SU-DHL-6 (cell line): Measurements from ENCODE around the gene FAM13C.

Experiments
- H2AFZ ChIP-seq: fragments of 200-600 bp; sonication (generic); 2 replicates; pipeline ENCODE4 v1.6.1; 2014; ENCODE audit warnings: low read depth, mild to moderate bottlenecking, moderate library complexity, mixed read lengths, antibody characterized with exemption, low read length; ENCODE audit not compliant: severe bottlenecking
- H3F3A ChIP-seq: fragments of 200-600 bp; shearing (Covaris generic); 2 replicates; pipeline ENCODE4 v1.6.0; 2016; ENCODE audit warnings: antibody characterized with exemption, mild to moderate bottlenecking; ENCODE audit not compliant: insufficient read depth
- H3K27ac ChIP-seq: fragments of 200-600 bp; sonication (generic); 2 replicates; pipeline ENCODE4 v1.5.1; 2016; ENCODE audit warnings: low read depth, mild to moderate bottlenecking, low read length, moderate library complexity, mixed read lengths
- H3K27me3 ChIP-seq: fragments of 200-600 bp; sonication (generic), shearing (Covaris generic); 2 replicates; pipeline ENCODE4 v1.6.0; 2014; ENCODE audit warnings: mild to moderate bottlenecking, low read length
- H3K36me3 ChIP-seq: fragments of 200-600 bp; sonication (generic); 2 replicates; pipeline ENCODE4 v1.6.1; 2014; ENCODE audit warnings: mild to moderate bottlenecking, low read length, mixed read lengths
- H3K4me2 ChIP-seq: fragments of 300-600, 200-600 bp; shearing (Covaris generic), sonication (generic); 2 replicates; pipeline ENCODE4 v1.6.0; 2014; ENCODE audit warnings: low read length, low read depth, mild to moderate bottlenecking; ENCODE audit not compliant: poor library complexity, severe bottlenecking
- H3K4me3 ChIP-seq: fragments of 200-600 bp; sonication (generic); 2 replicates; pipeline ENCODE4 v1.5.1; 2014; ENCODE audit warnings: antibody characterized with exemption, low read length, mild to moderate bottlenecking, mixed read lengths; ENCODE audit not compliant: insufficient read depth, poor library complexity, severe bottlenecking
- H3K79me2 ChIP-seq: fragments of 200-600 bp; sonication (generic); 2 replicates; pipeline ENCODE4 v1.6.1; 2014; ENCODE audit warnings: mild to moderate bottlenecking, low read length, moderate library complexity; ENCODE audit not compliant: insufficient read depth
- H3K9ac ChIP-seq: fragments of 200-600 bp; sonication (generic); 2 replicates; pipeline ENCODE4 v1.7.0; 2014; ENCODE audit warnings: mild to moderate bottlenecking, low read length
- H3K9me2 ChIP-seq: fragments of 200-600 bp; sonication (generic); replicated peaks from 2 replicates; pipeline ENCODE4 v1.6.1; 2014; ENCODE audit warnings: low read length; ENCODE audit not compliant: insufficient read depth
- H3K9me3 ChIP-seq: fragments of 200-600 bp; sonication (generic); 2 replicates; pipeline ENCODE4 v1.6.1; 2014; ENCODE audit warnings: low read length, mixed read lengths; ENCODE audit not compliant: insufficient read depth
- H4K20me1 ChIP-seq: fragments of 200-600 bp; sonication (generic); 2 replicates; pipeline ENCODE4 v1.6.1; 2014; ENCODE audit warnings: low read depth, mild to moderate bottlenecking, antibody characterized with exemption, low read length, moderate library complexity, mixed read lengths
- EZH2phosphoT487 ChIP-seq: fragments of 200-600 bp; sonication (generic), shearing (Covaris generic); conservative IDR thresholded peaks from 2 replicates; pipeline ENCODE4 v1.6.1; 2018; ENCODE audit warnings: mild to moderate bottlenecking, antibody characterized with exemption, low read length, moderate library complexity, mixed read lengths
- TF ChIP-seq, protein P1 (sequence below): fragments of 200-600 bp; sonication (generic); IDR thresholded peaks from one replicate; pipeline ENCODE4 v1.5.1; 2017; ENCODE audit warnings: antibody characterized with exemption, mild to moderate bottlenecking, low read length, moderate library complexity; ENCODE audit not compliant: insufficient read depth, poor library complexity, severe bottlenecking

FAM13C gene

DNA sequence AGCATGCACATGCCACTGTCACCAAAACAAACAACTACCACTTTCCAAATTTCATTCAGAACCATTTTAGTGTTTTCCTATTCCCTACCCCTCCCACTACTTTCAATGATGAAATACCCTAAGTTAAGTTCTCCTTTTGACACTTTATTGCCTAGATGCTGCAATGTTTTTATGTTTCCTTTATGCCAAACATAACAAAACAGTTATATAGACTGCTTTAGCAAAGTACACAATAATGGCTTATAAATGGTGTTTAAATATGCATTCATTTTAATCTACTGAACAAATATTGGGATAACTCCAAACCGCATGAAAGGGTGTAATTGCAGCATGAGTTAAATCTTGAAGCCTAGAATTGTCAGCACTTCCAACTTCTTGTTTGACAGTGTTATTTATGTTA, 116.7 kb downstream of the FAM13C start:
- Histone ChIP-seq H3F3A (no peaks in the 10 kb centered on the region), H2AFZ (no peak overlapping the region), H3K9me2 (no peaks in the 10 kb centered on the region), H3K9me3 (no peaks in the 10 kb centered on the region), H3K79me2 (no peaks in the 10 kb centered on the region), H3K27me3 (no peaks in the 10 kb centered on the region), H3K9ac (no peak overlapping the region), H3K27ac (no peak overlapping the region), H3K36me3 (no peaks in the 10 kb centered on the region), H3K4me2 (no peak overlapping the region), H3K4me3 (no peak overlapping the region), H4K20me1 (no peaks in the 10 kb centered on the region)
- no peak for TF ChIP-seq EZH2phosphoT487
- TF ChIP-seq, protein P1, sequence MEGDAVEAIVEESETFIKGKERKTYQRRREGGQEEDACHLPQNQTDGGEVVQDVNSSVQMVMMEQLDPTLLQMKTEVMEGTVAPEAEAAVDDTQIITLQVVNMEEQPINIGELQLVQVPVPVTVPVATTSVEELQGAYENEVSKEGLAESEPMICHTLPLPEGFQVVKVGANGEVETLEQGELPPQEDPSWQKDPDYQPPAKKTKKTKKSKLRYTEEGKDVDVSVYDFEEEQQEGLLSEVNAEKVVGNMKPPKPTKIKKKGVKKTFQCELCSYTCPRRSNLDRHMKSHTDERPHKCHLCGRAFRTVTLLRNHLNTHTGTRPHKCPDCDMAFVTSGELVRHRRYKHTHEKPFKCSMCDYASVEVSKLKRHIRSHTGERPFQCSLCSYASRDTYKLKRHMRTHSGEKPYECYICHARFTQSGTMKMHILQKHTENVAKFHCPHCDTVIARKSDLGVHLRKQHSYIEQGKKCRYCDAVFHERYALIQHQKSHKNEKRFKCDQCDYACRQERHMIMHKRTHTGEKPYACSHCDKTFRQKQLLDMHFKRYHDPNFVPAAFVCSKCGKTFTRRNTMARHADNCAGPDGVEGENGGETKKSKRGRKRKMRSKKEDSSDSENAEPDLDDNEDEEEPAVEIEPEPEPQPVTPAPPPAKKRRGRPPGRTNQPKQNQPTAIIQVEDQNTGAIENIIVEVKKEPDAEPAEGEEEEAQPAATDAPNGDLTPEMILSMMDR, result no peak

DNA sequence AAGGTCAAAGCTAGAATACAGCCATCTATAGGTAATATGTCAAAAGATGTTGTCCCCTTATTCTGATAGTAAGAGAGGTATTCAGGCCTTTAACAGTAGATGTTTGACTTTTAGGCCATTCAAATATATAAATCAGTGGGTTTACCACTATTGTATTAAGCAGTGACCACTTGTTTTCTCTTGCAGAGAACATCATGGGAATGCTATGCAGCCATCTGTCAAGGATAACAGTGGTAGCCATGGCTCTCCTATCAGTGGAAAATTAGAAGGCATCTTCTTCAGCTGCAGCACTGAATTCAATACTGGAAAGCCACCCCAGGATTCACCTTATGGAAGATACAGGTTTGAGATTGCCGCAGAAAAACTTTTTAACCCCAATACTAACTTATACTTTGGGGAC, 117.5 kb downstream of the FAM13C start:
- Histone ChIP-seq H3K27ac (no peak overlapping the region), H3K9me2 (no peaks in the 10 kb centered on the region), H3K79me2 (no peaks in the 10 kb centered on the region), H3K9ac (no peak overlapping the region), H3K36me3 (no peaks in the 10 kb centered on the region), H3K9me3 (no peaks in the 10 kb centered on the region), H3K27me3 (no peaks in the 10 kb centered on the region), H3F3A (no peaks in the 10 kb centered on the region), H3K4me3 (no peak overlapping the region), H4K20me1 (no peaks in the 10 kb centered on the region), H3K4me2 (no peak overlapping the region), H2AFZ (no peak overlapping the region)
- TF ChIP-seq EZH2phosphoT487, result no peak
- TF ChIP-seq, protein P1, result no peak

DNA sequence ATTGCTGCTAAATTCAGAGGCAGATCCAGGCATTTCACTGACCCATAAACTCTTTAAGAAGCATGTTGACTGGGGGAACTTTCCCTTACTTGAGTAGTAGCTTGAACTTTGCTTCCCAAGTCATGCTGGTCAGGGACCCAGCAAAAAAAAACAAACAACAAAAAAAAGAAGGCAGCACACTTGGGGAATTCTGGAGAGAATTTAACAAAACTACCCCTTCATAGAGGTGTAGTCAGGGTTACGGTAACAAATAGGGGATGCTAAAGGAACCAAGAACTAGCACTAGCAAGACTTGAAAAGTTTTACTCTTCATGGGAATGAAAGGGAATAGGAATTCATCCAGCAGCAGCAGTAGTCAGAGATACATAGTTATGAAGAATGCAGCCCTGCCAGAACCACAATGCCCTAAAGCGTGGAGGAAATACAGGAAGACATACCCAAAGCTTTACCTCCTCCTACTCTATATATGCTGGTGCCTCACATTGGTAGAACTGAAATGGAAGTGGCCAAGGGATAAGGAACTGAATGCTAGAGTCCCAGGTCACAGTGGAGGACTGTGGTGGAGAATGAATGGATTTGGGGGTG, 118.6 kb downstream of the FAM13C start:
- no peak overlapping the region for H3K4me2 ChIP-seq
- no peaks in the 10 kb centered on the region for H4K20me1 ChIP-seq
- no peaks in the 10 kb centered on the region for H3K9me3 ChIP-seq
- no peaks in the 10 kb centered on the region for H3F3A ChIP-seq
- no peak overlapping the region for H3K9ac ChIP-seq
- no peaks in the 10 kb centered on the region for H3K36me3 ChIP-seq
- H3K9me2 ChIP-seq, result no peaks in the 10 kb centered on the region
- H2AFZ ChIP-seq, result no peak overlapping the region
- no peak overlapping the region for H3K27ac ChIP-seq
- TF ChIP-seq EZH2phosphoT487, result no peak
- TF ChIP-seq, protein P1, result no peak
- no peaks in the 10 kb centered on the region for H3K79me2 ChIP-seq
- no peak overlapping the region for H3K4me3 ChIP-seq
- H3K27me3 ChIP-seq, result no peaks in the 10 kb centered on the region

DNA sequence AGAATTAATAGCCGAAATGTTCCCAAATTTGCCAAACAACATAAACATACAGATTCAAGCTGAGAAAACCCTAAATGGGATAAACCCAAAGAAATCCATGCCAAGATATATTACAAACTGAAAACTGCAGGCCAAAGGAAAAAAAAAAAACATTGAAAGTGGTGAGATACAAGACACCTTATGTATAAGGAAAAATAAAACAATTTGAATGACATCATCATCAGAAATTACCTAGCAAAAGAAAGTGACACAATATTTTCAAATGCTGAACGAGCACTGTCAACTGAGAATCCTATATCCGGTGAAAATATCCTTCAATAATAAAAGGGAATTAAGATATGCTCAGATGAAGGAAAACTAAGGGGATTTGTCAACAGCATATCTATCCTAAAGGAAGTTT, 119.4 kb downstream of the FAM13C start:
- no peak overlapping the region for H3K9ac ChIP-seq
- no peak overlapping the region for H3K4me3 ChIP-seq
- H3K27me3 ChIP-seq, result no peaks in the 10 kb centered on the region
- H4K20me1 ChIP-seq, result no peaks in the 10 kb centered on the region
- no peak overlapping the region for H2AFZ ChIP-seq
- TF ChIP-seq EZH2phosphoT487, result no peak
- TF ChIP-seq, protein P1, result no peak
- no peak overlapping the region for H3K27ac ChIP-seq
- H3K4me2 ChIP-seq, result no peak overlapping the region
- H3F3A ChIP-seq, result no peaks in the 10 kb centered on the region
- H3K36me3 ChIP-seq, result no peaks in the 10 kb centered on the region
- no peaks in the 10 kb centered on the region for H3K9me2 ChIP-seq
- H3K79me2 ChIP-seq, result no peaks in the 10 kb centered on the region
- H3K9me3 ChIP-seq, result no peaks in the 10 kb centered on the region
